NCI-H146 (cell line): ENCODE measurements around the gene S100PBP.

Source experiments
- DNase-seq: peaks from one replicate; lab custom pipeline; 2025; lab: John Stamatoyannopoulos, UW

Gene S100PBP

DNA sequence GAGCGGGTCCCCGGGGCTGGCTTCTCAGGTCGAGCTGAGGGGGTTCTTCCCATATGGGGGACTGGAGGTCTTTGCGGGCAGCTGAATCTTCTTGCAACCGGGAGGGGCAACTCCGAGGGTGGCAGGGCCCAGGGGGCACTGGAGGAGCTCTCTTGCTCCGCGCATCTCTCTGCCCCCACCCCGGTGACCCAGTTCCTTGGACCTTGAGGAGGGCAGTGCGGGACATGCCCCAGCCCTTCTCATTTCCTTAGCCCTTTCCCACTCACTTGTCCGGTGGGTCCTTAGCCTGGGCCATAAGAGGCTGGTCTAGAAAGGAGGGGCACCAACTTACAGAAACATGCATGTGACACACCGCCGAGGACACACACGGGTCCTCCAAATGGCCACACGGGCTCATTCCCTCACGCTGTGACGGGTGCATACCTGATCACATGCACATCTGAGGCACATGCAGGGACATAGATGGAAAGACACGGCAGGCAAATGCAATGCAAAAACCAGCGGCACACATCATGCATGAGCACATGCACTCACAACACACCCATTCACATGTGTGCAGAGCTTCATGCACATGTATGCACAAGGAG lies 69.5 kb downstream of the S100PBP start:
- no peak for DNase-seq

DNA sequence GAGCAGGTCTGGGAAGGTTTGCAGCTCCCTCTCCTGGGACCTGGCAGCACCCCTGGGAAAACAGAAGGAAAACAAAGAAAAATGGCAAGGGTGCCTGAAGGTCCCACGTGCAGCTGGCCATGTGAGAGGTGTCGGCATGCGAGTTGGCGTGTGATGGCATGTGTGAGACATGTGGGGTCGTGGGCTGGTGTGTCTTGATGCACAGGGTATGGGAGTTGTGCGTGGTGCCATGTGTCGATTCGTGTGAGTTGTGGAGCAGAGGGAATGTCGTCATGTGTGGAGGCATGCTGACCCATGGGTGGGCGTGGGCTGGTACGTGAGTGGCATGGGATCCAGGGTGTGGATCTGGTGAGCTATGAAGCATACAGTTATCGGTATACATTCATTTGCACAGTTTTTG lies 70.2 kb downstream of the S100PBP start:
- DNase-seq: no peak

DNA sequence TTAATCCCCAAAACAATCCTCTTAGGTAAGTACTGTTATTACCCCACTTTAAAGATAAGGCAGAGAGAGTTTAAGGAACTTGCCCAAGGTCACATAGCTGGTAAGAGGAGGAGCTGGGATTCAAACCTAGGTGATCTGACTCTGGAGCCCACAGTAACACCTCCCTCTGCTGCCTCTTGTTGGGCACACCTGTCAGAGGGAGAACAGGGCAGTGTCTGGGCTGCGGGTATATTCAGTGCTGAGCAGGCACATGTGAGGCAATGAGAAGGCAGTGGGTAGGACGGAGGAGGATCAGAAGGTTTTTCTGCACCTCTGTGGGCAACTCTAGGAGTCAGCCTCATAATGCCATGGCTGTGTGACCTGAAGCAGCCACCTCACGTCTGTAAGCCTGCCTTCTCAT lies 70.7 kb downstream of the S100PBP start:
- DNase-seq: no peak

DNA sequence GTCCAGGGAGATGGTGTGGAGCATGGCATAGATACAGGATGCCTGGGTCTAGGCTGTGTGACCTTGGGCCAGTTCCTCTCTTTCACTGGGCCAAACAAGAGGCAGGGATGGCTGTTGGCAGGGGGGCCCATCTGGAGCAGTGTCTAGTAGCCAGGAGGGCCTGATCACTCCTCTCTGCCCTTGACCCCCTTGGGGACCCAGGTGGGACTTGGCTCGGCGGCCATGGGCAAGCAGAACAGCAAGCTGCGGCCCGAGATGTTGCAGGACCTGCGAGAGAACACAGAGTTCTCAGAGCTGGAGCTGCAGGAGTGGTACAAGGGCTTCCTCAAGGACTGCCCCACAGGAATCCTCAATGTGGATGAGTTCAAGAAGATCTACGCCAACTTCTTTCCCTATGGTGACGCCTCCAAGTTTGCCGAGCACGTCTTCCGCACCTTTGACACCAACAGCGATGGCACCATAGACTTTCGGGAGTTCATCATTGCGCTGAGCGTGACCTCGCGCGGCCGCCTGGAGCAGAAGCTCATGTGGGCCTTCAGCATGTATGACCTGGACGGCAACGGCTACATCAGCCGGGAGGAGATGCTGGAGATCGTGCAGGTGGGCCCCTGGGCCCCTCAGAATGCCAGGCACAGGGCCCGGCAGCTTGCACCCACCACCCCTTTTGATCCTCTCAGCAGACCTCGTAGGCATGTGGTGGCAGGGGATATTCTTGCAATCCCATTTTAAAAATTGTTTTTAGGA lies 71.4 kb downstream of the S100PBP start:
- DNase-seq: no peak

DNA sequence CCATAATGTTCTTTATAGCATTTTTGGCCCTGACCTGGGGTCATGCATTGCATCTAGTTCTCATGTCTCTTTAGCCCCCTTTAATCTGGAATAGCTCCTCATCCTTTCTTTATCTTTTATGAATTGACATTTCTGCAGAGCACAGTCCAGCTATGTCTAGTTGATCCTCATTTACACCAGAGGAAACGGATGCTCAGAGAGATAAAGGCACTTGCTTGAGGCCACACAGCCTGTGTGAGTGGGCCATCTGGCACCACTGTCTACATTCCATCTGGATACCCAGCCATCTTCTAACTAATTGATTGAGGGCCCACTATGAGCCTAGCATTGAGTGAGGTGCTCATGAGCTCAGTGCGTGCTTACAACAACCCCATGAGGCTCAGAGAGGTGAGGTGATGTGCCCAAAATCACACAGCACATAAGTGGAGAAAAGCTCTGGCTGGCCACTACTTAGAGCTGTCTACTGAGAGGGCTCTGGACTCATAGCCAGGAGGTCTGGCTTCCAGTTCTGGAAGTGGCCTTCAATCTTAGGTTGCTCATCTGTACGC lies 72.4 kb downstream of the S100PBP start:
- DNase-seq: no peak

DNA sequence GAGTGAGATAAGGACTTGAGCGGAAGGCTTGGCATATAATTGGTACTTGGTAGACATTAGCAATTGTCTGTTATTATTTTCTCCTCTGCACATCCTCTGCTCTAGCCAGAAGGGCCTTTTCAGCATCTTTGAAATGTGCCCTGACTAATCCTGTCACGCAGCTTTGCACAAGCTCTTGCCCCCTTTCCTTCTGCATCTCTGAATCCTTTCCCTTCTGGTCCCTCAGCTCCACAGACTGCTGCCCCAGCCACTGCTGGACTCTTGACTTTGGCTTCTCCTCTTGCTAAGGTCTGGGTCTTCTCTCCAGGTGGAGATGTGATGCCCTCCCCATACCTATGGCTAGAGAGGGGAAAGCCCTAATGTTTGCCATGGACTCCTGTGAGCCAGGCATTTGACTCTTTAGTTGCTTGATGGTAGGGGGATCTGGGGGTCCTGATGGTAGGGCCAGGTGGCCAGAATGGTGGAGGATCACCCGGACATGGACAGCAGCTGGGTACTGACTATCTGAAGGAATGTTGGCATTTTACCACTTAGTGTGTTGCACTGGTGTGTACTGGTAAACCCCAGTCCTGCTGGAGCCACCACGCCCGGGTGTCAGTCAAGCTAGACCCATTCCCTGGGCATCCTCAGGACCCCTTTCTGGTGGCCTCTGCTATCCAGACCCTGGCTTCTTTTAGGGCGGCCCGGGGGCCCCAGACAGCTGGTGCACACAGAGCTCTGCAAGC lies 73.2 kb downstream of the S100PBP start:
- no peak for DNase-seq

DNA sequence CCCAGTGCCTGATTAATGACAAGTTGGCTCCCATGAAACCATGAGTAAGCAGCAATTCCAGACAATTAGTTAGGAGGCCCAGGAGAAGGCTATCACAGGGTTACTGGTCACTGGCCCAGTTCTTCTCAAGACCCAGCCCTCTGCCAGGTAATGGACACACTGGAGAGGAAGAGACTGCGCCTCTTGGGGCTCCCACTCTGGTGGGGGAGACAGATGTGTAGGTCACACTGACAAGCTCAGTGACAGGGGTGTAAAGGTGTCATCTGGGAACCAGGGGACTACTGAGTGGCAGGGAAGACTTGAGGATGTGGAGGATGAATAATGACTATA lies 73.8 kb downstream of the S100PBP start:
- DNase-seq: no peak

DNA sequence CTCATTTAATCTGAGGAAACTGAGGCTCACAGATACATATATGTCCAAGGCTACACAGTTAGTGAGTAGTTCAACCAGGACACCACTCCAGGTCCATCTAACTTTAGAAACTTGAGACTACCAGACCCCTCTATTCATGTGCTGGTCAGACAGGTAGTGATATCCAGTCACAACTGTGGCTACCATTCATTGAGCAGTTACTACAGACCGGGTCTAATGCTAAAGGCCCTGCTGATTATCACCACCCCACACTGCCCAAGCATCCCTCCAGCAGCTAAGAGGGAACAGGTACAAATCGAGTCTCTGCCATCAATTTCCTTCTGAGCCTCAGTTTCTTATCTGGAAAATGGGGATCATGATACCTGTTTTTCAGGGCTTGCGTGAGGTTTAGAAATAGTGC lies 74.2 kb downstream of the S100PBP start:
- no peak for DNase-seq

DNA sequence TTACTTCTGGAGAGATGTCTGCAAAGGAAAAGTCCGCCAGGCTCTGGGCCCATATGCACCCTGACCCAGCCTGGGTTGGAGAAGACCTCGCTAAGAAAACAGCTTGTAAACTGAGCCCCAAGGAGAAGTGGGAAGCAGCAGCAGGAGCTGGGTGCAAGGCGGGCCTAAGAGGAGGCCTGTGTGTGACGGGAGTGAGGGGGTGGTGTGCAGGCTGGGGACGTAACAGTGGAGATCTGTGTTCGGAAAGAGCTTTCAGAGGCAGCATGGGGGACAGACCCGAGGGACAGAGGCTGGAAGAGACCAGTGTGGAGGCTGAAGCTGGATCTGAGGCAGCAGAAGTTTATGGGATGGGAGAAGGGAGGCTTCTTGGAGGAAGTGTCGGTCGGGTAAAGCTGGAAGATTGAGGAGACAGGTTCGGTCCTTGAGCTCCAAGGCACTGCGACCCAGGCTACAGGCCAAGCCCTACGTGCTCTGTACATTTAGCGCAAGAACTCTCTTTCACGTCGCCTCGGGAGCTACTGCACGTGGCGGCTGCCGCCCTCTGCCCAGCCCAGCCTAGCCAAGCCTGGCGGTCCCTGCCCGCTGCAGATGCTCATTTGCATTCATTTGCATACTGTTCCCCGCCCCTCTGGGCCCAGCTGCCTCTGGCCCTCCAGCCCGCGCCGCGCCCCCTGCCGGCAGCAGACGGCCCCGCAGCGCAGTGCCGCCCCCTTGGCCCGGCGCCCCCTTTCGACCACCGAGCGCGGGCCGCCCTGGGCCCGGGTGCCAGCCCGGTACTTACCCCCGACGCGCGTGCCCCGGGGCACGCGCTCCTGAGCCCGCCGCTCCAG lies 75.1 kb downstream of the S100PBP start:
- peak; percentile 47 for DNase-seq

DNA sequence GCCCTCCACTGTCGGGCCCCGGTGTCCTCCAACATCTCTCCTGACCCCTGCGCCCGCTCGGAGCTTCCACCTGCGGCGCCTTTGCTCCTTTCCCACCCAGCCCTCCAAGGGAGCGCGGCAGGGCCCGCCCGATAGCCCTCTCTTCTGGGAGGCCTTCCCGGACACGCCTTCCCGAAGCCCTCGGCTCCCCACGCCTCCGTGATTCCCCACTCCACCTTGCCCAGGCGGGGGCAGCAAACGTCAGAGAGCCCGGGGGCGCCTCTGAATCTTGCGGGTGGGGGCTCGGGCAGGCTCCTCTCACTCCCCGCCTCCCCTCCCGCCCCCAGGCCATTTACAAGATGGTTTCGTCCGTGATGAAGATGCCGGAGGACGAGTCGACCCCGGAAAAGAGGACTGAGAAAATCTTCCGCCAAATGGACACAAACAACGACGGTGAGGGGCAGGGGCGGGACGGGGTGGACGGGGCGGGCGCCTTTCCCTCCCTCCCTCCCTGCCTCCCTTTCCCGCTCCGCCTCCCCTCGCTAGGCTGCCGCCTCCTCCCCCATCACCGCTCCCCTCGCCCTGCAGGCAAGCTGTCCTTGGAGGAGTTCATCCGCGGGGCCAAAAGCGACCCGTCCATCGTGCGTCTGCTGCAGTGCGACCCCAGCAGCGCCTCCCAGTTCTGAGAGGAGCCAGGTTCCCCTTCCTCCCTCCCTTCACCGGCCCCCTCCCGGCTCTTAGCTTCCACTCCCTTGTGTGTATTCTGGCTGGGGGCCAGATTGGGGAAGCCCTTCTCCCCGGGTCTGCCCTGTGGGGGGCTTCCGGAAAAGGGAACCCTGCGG lies 76.0 kb downstream of the S100PBP start:
- peak; percentile 21 for DNase-seq

DNA sequence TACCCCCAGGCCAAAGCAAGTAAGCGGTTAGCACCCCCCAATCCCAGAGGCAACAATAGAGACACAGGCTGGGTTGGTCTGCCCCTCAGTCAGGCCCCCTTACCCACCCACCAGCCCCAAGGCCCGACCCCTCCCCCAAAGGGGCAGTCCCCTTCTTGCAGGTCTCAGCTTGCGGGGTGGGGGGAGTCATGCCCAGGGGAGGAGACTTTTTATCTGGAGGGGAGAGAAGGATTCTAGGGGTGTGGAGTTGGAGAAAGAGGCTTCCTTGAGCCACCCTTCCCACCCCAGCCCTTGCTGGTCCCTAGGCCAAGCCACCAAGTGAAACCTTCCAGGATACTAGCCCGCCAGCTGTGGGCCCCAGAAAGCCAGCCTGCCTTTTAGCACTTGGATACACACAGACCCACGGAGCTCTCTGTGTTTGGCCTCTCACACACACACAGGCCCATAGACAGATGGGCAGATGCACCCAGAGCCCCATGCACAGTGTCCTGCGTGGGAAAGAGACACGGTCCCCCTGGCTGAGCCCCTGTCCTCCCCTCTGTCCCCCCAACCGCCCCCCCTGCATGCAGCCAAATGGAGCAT lies 76.7 kb downstream of the S100PBP start:
- DNase-seq: no peak

DNA sequence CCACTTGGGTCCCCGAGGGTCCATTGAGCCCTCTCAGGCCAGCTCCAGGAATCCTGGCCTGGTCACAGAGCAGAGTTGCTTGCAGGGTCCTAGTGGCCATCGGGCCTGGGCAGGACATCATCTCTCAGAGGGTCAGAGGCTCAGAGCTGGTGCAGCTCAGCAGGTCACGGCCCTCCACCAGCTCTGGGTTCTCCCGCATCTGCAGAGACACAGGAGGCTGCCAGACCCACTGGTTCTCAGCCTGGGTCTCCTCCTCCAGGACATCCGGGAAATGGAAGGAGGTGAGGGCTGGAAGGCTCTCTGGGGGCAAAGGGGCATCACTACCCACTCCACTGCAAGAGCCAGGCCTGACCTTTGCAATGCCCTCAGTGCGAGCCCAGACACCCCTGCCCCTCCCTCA lies 77.2 kb downstream of the S100PBP start:
- no peak for DNase-seq

DNA sequence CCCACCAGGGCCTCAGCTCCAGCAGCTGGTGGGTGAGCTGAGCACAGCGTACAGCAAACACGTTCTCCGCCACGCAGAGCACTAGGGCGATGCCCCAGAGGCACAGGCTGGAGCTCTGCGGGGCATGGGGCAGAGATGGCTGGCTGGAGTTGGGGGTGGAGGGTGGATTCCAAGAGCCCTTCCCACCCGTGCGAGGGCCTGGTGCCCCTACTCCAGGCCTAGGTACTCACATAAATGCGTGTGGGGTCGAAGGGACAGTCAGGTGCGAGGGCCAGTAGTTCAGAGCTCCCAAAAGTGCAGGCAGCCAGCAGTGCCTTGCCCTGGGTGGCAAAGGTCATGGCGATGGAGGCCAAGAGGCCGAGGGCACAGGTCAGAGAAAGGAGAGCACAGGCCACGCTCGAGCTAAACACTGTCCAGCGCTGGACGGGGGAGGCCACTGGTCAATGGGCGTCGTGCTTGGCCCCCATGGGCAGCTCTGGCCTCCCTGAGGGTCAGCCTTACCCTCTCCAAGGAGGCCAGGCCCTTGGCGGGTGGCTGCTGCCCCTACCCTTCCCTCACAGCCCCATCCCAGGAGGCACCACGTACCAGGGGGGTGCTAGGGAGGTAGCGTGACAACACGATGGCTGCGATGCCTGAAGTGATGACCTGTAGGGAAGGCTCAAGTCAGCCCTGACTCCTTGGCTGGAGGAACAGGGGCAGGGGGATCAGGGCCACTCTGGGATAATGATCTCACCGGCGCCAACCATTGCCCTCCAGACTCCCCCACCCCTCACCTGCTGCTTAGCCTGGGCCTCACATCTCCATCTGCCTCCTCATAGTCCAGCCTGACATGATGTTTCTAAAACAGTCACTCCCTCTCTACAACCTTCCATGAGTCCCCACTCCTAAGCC lies 78.1 kb downstream of the S100PBP start:
- no peak for DNase-seq

DNA sequence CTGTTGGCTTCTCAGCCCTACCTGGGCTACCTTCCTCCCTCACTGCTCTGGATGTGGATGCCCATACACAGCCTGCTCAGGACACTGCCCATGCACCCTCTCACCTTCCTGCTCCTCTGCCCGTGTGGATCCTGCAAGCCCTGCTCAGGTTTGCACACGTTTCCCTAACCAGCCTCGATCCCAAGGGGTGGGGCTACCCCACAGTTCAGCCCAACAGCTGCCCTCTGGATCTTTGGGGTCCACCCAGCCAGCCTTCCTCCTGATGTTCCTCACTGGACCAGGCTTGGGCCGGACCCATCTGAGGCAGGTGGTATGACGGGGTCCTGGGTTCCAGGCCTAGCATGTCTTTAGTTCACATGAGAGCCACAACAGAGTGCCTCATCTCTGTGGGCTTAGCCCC lies 79.0 kb downstream of the S100PBP start:
- DNase-seq: no peak

DNA sequence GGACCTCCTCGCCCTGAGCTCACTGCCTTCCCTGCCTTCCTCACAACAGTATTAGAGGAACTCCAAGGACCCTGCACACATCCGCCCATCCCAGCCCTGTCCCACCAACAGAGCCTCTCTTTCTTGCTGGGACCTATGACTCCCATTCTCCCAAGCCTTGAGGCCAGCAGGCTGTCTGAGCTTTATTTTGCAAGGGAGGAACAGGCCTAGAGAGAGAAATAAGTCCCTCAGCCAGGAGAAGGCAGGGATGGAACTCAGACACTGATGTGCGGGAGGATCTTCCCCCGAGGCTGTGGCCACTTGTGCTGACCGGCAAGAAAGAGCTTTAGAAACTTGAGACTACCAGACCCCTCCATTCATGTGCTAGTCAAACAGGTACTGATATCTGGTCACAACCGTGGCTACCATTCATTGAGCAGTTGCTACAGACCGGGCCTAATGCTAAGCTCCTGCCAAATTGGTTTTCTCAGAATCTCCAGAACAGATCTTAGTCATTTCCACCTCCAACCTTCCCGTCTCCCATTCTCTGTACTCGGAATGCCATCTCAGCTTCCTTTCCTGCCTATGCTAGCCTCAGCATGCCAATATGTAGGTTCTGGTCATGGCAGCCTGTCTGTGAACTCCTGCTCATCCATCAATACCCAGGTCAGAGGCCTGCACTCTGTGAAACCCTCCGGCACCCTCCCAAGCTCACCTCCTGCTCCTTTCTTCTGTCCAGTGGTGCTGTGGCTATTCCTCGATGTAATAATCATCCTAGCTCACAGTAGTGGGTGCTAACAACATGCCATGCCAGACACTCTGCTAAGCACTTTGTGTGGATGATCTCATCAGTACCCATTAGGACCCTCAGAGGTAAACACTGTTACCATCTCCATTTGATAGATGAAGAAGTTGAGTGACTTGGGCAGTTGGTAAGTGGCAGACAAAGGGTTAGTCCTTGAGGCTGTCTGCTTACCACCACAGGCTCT lies 79.9 kb downstream of the S100PBP start:
- DNase-seq: no peak

DNA sequence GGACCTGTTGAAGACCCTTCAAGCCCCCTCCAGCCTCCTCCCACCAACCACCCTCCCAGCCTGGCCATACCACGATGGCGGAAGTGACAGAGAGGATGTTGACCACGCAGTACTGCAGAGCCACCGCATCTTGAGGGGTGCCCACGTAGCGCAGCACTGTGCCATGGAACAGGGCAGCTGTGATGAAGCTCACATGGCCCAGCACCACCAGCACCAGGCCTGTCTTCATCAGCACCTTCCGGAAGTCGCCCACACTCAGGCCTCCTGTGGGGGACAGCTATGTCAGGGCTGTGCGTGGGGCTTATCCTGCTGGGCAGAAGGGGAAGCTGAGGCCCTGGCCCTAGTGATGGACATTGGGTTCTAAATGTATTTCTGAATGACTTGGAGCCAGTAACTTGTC lies 80.6 kb downstream of the S100PBP start:
- DNase-seq: no peak

DNA sequence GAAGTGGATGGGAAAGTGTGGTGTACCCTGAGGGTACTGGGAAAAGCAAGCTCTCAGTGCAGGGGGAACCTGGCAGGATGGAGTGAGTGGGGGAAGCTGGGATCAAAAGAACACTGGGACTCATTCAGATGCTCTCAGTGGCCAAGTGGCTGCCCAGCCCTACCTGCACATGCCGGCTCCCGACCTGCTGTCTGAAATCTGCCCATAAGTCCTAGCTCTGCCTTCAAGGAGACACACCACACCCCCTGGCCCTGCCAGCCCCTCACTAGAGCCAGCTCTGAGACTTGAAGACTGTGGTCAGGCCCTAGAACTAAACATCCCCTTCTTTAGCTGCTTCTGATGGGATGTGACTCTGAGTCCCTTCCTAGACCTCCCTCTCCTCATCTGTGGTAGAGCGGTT lies 81.5 kb downstream of the S100PBP start:
- DNase-seq: no peak

DNA sequence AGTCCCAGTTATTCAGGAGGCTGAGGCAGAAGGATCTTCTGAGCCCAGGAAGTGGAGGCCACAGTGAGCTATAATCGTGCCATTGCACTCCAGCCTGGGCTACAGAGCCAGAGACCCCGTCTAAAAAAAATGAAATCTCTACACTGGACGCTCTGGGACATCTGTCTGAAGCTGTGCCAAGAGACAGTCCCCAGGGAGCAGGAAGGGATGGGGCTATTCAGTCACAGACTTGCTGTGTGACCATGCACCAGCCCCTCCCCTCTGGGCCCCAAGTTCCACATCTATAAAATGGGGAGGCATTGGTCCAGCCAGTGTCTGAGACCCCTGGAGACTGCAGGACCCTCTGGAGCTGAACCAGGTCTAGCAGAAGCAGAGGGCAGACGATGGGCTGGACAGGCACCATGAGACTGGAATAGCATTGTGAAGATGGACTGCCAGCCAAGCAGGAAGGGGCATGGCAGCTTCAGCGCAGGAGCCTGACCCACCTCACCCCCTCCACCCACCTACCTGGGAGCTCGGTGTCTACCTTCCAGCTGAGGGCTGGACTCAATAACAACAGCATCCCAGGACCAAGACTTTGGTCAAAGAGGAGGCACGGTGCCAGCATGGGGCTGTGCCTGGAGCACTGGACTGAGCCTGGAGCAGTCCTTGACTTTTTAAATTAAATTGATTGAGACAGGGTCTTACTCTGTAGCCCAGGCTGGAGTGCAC lies 82.3 kb downstream of the S100PBP start:
- DNase-seq: no peak
